ENCODE measurements around the gene HBS1L.
A peak's percentile ranks its signal among the peaks of the same experiment; 100 is the strongest.

HBS1L gene

GRCh38 chr6:134999107-134999506, 55.5 kb downstream of the HBS1L start:
- no peak for DNase-seq (ENCODE audit: low read depth in 3 of 3)

- no peak for DNase-seq (ENCODE audit: low read depth in 3 of 3)
These were observed 57.3 kb downstream of the HBS1L start for GRCh38 chr6:134997133-134997995.

- DNase-seq (ENCODE audit: low read depth in 3 of 3) = no peak
These were observed 59.1 kb downstream of the HBS1L start for GRCh38 chr6:134995536-134995935.

GRCh38 chr6:134994431-134994830, 60.2 kb downstream of the HBS1L start:
- no peak for DNase-seq (ENCODE audit: low read depth in 3 of 3)

- DNase-seq (ENCODE audit: low read depth in 3 of 3) = no peak
These were observed 62.5 kb downstream of the HBS1L start for GRCh38 chr6:134992155-134992554.

GRCh38 chr6:134990262-134990661, 64.4 kb downstream of the HBS1L start:
- DNase-seq (ENCODE audit: low read depth in 3 of 3) = no peak

- DNase-seq (ENCODE audit: low read depth in 3 of 3) = no peak
These were observed 69.8 kb downstream of the HBS1L start for GRCh38 chr6:134984821-134985220.

- no peak for DNase-seq (ENCODE audit: low read depth in 3 of 3)
These were observed 70.8 kb downstream of the HBS1L start for GRCh38 chr6:134983823-134984222.

- no peak for DNase-seq (ENCODE audit: low read depth in 3 of 3)
These were observed 72.5 kb downstream of the HBS1L start for GRCh38 chr6:134982161-134982560.

GRCh38 chr6:134980846-134981245, 73.8 kb downstream of the HBS1L start:
- DNase-seq (ENCODE audit: low read depth in 3 of 3) = no peak

- peak in 2 of 3 donors; percentile 17 to 62 for DNase-seq (ENCODE audit: low read depth in 3 of 3)
These were observed 75.5 kb downstream of the HBS1L start for GRCh38 chr6:134979142-134979541.

- DNase-seq (ENCODE audit: low read depth in 3 of 3) = no peak
These were observed 80.3 kb downstream of the HBS1L start for GRCh38 chr6:134974370-134974769.

GRCh38 chr6:134967711-134968110, 86.9 kb downstream of the HBS1L start:
- no peak for DNase-seq (ENCODE audit: low read depth in 3 of 3)

GRCh38 chr6:134964451-134965203, 90.0 kb downstream of the HBS1L start:
- DNase-seq (ENCODE audit: low read depth in 3 of 3) = no peak

- DNase-seq (ENCODE audit: low read depth in 3 of 3) = no peak
These were observed 92.2 kb downstream of the HBS1L start for GRCh38 chr6:134962421-134962820.

- DNase-seq (ENCODE audit: low read depth in 3 of 3) = no peak
These were observed 93.3 kb downstream of the HBS1L start for GRCh38 chr6:134961366-134961765.

GRCh38 chr6:134959603-134960002, 95.0 kb downstream of the HBS1L start:
- no peak for DNase-seq (ENCODE audit: low read depth in 3 of 3)

GRCh38 chr6:134956676-134957075, 97.9 kb downstream of the HBS1L start:
- no peak for DNase-seq (ENCODE audit: low read depth in 3 of 3)

GRCh38 chr6:134956032-134956431, 98.6 kb downstream of the HBS1L start:
- DNase-seq (ENCODE audit: low read depth in 3 of 3) = no peak

- no peak for DNase-seq (ENCODE audit: low read depth in 3 of 3)
These were observed 100.2 kb downstream of the HBS1L start for GRCh38 chr6:134954272-134955000.

GRCh38 chr6:134951494-134952263, 102.9 kb downstream of the HBS1L start:
- no peak for DNase-seq (ENCODE audit: low read depth in 3 of 3)

GRCh38 chr6:134950482-134950881, 104.1 kb downstream of the HBS1L start:
- DNase-seq (ENCODE audit: low read depth in 3 of 3) = no peak
